D341Med (cell line): Measurements from ENCODE around the gene GRIA1.

ENCODE experiments used
- DNase-seq: peaks from one replicate; pipeline ENCODE4 v3.0.0; 2012; ENCODE audit warnings: low spot score

The GRIA1 gene

DNA sequence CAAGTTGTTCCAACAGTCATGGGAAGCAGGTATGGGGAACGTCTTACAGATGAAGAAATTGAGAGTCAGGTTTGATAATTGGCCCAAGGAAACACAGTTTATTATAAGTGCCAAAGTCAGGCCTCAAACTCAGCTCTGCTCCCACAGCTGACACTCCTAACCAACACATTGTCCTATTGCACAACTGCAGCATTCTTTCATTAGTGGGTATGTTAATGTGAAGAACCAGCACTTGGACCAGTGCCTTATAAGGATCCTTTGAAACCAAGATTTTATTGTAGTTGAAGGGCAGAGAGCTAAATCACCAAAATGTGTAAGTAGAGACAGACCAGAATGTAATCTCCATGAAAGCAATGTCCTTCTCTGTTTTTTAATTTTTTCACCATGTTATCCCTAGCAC is 56.1 kb downstream of the GRIA1 start:
- no peak for DNase-seq

- DNase-seq, result no peak
Measured at GRCh38 chr5:153551537-153552079, 61.1 kb downstream of the GRIA1 start.

DNA sequence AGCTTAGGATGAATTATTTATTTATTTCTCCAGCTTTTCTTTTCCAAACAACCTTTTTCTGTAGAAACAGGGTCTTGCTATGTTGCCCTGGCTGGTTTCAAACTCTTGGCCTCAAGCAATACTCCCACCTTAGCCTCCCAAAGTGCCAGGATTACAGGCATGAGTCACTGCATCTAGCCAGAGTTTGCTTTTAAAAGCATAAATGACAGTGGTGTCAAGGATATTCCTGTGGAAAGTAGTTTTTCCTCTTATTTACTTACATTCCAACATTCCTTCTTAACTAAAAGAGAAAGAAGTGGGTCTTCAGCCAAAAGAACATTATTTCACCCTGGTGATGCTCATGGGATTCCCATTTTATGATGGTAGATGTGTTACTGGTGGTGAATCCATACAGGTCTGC is 62.4 kb downstream of the GRIA1 start:
- DNase-seq, result no peak

DNA sequence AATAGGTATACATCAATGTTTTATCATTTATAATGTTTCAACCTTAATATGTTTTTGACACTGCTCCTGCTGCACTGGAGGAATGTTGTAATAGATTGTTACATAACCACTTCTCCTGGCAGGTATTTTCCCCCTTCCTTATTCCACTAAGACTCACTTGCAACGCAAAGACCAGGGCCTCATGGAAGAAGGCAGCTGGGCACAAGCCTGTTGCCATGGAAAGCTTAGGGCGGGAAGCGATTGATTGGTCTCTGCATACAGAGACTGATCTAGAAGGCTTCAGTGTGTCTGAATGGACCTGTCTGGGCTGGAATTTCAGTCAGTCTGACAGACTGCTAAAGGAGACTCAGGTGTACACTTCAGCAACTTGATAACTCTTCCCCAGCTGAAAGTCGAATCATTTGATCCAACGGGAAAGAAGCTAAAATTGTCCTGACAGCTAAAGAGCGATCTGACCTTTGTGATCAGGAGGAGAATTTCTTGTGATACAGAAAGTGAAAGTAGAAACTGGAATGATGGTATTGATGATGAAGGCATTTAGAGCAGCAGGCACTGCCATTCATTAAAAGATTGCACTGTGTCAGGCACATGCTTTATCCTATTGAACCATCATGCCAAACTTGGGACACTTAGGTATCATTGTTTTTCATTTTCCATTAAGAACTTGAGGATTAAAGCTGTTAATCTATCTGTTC is 65.1 kb downstream of the GRIA1 start:
- no peak for DNase-seq

DNA sequence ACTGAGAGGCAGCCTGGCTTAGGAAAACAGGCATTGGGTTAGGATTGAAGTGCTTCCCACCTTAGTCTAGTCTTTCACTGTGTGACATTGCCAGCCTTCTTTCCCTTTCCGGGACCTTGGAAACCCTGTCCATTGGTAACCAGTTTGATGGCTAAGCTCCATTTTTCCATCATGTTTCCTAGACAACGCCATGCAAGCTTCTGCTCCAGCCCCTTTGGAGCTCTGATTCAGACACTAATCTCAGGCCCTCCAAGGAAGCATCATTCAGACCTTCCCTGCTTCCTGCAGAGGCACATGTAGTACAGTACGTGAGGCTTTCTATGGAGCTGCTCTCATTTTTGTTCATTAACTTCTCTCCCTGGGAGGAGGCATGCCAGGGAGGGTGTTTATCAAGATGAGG is 68.5 kb downstream of the GRIA1 start:
- no peak for DNase-seq

DNA sequence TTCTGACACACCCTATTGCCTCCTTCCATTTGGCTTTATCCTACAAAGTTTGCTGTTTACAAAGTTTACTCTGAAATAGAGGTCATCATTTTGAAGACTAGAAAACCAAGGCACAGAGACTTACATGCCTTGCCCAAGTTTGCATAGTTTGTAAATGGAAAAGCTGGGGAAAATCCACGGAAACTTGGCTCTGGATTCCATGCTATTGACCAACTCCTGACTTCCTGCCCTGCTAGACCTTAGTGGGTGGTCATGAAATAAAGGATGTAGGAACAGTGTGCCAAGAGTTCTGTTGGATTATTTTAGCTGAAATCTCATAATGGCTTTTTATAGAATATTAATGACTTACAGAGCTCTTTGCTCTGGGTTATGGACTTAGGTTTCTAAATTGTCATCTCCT is 69.5 kb downstream of the GRIA1 start:
- no peak for DNase-seq

DNA sequence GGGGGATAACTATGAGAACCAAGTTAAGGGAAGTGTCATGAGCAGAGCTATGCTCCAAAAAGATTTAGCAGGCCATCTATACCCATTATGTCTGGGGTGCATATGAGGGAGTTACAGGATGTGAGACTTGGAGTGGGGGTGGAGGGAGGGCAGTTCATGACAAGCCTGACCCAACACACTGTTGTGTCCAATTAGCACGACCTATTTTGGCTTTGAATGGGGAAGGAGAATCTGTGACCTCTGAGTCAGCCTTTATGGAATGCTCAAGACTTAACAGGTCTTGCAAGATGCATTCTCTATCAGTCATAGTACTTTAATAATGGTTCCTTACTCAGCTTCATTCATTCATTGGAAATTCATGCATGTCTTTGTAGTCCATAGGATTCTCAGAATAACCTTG is 71.7 kb downstream of the GRIA1 start:
- DNase-seq, result no peak

GRCh38 chr5:153565822-153566221 is 75.4 kb downstream of the GRIA1 start:
- DNase-seq, result no peak

DNA sequence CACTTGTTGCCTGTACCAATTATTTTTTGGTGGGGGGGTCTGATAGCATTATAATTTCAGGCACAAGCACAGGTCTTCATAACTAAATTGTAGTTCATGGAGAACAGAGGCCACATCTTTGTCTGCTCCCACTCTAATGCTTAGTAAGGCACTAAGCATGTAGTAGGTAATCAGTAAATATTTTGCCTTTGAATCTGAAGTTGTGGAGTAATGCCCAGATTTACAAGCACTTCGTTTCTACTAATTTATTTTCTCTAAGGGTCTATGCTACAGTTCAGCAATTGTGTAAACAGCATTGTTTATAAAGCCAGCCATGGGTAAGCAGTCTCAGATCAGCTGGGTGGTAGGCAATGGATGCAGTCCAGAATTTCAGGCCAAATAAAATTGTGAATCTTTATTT is 78.6 kb downstream of the GRIA1 start:
- no peak for DNase-seq

DNA sequence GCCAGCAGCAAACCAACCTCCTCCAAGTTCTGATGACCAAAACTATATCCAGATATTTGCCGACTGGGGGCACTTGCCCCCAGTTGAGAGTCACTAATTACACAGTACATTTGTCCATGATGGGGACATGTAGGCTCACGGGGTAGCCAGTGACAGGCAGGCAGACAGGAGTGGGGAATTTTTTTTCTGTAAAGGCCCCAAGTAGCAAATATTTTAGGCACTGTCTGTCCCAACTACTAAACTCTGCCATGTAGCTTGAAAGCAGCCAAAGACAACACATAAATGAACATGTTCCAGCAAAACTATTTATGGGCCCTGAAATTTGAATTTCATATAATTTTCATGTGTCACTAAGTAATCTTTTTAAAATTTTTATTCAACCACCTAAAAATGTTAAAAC is 80.7 kb downstream of the GRIA1 start:
- DNase-seq, result no peak

DNA sequence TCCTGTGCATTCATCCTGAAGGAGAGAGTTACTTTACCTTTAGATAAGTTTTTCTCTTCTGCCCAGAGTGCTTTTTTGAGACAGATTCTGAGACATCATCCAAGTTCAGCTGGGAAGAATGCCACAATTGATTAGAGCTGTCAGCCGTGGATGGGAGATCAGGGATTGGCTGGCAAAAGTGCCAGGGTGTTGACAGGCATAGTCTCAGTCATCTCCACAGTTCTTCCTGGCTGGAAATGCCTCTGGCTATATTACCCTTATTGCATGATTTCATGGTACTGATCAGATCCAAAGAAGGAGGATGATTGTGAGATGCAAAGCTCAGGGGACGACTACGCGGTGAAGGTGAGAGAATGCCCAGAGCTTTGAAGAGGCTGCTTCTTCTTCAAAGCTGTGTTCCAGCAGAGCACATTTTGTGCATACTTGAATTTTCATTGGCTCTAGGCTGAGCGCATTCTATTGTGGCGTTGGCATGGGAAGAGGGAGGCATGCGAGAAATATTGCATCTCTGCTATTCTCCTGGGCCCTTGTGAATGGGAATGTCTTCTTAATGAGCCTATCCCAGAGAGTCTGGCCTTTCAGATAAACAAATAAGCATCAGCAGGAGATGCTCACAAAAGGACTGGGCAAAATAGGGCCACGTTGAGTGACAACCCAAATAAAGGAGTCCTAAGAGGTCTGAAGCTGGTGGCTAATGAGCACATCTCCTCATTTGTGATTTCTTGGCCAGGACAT is 82.1 kb downstream of the GRIA1 start:
- DNase-seq, result no peak

DNA sequence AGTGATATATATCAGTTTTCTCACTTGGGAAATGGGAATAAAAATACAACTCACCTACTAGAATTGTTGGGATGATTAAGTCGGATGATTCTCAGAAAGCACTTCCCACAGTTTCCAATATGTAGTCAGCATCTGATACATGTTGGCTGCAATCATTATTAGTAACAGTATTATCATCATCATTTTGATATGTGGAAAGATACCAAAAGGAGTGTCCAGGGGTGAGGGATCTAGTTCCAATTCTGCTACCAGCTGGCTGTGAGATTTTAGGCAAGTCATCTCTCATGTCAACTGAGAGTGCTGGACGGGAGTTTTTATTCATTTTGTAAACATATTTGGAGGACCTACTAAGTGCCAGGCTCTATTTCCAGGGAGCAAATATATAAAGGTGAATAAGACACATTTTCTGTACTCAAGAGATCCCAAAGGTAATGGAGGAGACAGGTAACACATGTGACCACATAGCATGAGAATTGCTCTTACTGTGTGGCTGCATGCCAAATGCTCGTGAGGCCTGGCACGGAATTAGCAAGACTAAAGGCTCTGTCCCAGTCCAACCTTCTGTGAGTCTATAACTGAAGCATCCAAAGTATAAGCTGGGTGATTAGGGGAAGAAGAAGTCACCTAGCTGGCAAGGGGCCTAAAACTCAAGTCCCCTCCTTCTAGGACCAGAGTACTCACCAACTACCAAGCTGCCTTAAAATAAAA is 83.0 kb downstream of the GRIA1 start:
- peak; percentile 20 for DNase-seq

- DNase-seq, result no peak
Measured at GRCh38 chr5:153584126-153584959, 93.9 kb downstream of the GRIA1 start.

DNA sequence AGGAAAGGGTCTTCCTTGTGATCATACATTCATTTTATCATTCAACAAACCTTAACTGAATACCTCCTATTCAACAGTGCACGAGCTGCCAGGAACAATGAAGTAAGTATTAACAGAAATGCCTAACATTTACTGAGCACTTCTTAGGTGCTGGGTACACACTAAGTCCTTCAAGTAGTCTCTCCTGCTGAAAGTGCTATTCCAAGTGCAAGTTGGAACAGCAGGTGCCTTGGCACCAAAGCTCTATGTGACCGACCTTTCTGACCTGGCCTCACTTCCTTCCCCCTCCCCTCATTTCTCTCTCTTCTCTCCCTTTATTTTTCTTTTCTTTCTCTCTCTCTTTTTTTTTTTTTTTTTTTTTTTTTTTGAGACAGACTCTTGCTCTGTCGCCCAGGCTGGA is 94.5 kb downstream of the GRIA1 start:
- DNase-seq, result no peak

DNA sequence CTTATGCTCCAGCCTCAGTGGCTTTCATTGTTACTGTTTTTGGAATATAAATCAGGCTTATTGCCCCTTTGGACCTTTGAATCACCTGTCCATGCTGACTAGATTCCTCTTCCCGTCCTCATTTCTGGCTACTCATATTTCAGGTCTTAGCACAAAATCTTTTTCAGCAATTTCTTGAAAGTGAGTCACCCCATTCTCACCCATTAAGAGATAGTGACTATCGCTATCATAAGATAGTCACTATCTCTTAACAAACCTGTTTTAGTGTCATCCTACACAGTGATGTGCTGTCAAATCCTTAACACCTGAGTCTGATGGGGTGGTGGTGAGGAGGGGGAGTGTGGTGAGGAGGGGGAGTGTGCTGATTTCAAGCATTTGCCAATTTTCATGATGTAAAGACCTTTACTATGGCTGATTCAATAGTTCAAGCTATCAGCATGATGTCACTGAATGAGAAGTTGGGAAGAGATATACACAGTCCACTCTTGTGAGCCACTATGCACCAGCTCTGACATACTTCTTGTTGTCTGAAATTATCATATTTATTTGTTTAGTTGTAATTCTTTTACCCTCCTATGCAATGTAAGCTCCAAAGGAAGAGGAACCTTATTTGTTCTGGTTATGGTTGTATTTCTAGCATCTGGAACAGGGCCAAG is 95.3 kb downstream of the GRIA1 start:
- DNase-seq, result no peak

GRCh38 chr5:153592081-153592480 is 101.6 kb downstream of the GRIA1 start:
- DNase-seq, result no peak

DNA sequence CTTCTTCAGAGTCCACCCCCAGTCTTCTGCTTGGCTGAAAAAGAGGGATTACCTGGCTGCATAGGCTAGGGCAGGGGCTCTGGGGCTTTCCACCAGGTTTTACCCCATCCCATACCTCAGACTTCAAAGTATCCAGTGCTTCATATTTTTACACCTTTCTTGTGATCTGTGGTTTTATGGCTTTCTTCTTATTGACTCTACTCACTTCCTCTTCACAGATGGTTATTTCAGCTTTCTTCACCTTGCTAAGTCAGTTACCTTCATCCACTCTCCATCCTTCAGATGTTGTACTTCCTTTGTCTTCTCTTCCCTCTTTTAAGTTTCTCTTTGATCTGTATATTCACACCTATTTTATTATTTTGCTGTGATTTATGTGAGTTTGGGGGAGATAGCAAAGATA is 104.3 kb downstream of the GRIA1 start:
- DNase-seq, result no peak

DNA sequence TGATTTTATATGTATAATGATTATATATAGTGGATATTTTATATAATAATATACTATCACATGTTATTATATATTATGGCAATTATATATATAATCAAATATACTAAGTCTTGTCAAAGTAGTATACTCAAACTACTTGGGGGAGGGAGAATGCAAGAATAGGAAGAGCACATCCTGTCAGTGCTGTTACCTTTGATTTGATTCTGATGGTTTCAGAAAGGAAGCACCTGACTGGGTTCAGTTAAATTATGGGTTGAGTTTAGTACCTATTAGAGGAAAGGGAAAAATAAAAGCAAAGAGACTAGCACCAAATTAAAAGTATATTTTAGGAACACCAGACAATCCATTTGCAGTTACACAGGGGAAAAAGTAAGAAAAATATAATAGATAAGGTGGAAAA is 107.6 kb downstream of the GRIA1 start:
- DNase-seq, result no peak

DNA sequence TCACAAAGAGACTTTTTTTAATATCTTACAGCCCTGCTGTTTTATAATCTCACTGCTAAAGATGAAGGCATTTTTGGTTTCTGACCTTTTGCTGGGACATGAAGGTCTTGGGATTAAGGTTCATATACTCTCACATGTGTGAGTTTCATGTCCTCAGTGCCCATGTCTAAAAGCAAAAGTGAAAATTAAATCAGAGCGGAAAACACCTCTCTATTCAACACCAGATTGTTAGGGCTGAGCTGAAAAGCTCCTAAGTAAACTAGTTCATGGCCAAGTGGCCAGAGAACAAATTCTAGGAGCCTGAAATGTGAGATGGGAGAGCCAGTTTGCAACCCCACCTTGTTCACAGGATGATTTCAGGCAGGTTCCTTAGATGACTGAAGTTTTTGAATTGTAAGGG is 110.9 kb downstream of the GRIA1 start:
- no peak for DNase-seq

DNA sequence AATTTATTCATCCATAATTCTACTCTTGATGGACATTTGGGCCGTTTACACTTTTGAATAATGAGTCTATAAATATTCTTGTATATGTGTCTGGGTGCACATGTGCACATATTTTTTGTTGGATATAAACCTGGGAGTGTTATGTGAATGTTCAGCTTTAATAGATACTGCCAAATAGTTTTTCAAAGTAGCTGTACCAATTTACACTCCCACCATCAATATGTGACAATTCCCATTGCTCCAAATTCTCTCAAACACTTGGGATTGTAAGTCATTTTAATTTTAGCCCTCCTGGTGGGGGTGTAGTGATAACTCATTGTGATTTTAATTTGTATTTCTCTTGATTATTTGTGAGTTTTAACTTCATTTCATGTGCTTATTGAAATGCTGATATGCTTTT is 114.9 kb downstream of the GRIA1 start:
- no peak for DNase-seq

GRCh38 chr5:153610009-153610408 is 119.5 kb downstream of the GRIA1 start:
- no peak for DNase-seq

DNA sequence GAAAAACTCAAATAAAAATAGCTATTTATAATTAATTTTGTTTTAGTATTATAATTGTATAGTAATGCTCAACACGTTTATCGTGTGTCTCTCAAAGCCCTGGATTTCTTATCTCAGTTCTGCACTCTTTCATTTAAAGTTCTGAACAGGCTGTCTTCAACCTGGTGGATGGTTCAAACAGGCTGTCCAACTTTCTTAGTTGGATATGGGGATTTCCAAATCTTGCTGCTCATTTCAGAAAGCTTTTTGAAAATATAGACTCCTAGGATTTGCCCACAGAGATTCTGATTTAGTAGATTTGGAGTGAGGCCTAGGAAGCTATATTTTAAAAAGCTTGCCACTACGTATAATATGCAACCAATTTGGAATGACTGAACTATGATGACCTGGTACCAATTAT is 120.3 kb downstream of the GRIA1 start:
- no peak for DNase-seq
